Trophoblast cell (in vitro differentiated cells and primary cell): ENCODE measurements around the gene DTNA.
"Not testable (repeated sequence)": the region's sequence is repeated elsewhere in the genome, so short reads cannot be mapped to it uniquely, and the experiment has no call there.

Source experiments
- DNase-seq, 2 donors: peaks; one replicate each; pipeline ENCODE4 v3.0.0-alpha.2; 2016
- H2AFZ ChIP-seq: 2 replicates; pipeline ENCODE4 v1.6.1; 2013; ENCODE audit warnings: low read length, moderate library complexity, mild to moderate bottlenecking; ENCODE audit not compliant: insufficient read depth, poor library complexity
- H2AK5ac ChIP-seq: 2 replicates; pipeline ENCODE4 v1.6.1; 2013; ENCODE audit warnings: mild to moderate bottlenecking, low read length
- H2BK120ac ChIP-seq: 2 replicates; pipeline ENCODE4 v1.6.1; 2013; ENCODE audit warnings: low read length, mild to moderate bottlenecking, moderate library complexity; ENCODE audit not compliant: insufficient read depth, poor library complexity
- H2BK12ac ChIP-seq: 2 replicates; pipeline ENCODE4 v1.6.1; 2013; ENCODE audit warnings: mild to moderate bottlenecking, low read length, moderate library complexity
- H2BK5ac ChIP-seq: 2 replicates; pipeline ENCODE4 v1.6.1; 2013; ENCODE audit warnings: low read length, low read depth, moderate library complexity, mild to moderate bottlenecking; ENCODE audit not compliant: poor library complexity
- H3K14ac ChIP-seq: 2 replicates; pipeline ENCODE4 v1.6.1; 2013; ENCODE audit warnings: mild to moderate bottlenecking, low read length
- H3K18ac ChIP-seq: 2 replicates; pipeline ENCODE4 v1.6.1; 2013; ENCODE audit warnings: mild to moderate bottlenecking, low read length
- H3K23ac ChIP-seq: 2 replicates; pipeline ENCODE4 v1.6.1; 2013; ENCODE audit warnings: low read length
- H3K27ac ChIP-seq: 2 replicates; pipeline ENCODE4 v1.5.1; 2013; ENCODE audit warnings: low read depth, mild to moderate bottlenecking, inconsistent platforms, low read length, moderate library complexity
- H3K27me3 ChIP-seq: 2 replicates; pipeline ENCODE4 v1.6.1; 2013; ENCODE audit warnings: inconsistent platforms, mild to moderate bottlenecking, low read length, moderate library complexity; ENCODE audit not compliant: insufficient read depth
- H3K36me3 ChIP-seq, 2 experiments: 1 replicate in 1 of 2; 2 replicates in 1 of 2; pipeline ENCODE4 v1.6.1; 2013; ENCODE audit warnings: low read length in 2 of 2, mild to moderate bottlenecking in 2 of 2, moderate library complexity in 1 of 2; ENCODE audit not compliant: insufficient read depth in 2 of 2, control insufficient read depth in 1 of 2
- H3K4ac ChIP-seq: 2 replicates; pipeline ENCODE4 v1.6.1; 2013; ENCODE audit warnings: low read depth, mild to moderate bottlenecking, low read length, moderate library complexity
- H3K4me1 ChIP-seq, 2 experiments: 1 replicate in 1 of 2; 2 replicates in 1 of 2; pipeline ENCODE4 v1.6.1; 2013; ENCODE audit warnings: low read length in 2 of 2, mild to moderate bottlenecking in 2 of 2, moderate library complexity in 1 of 2; ENCODE audit not compliant: insufficient read depth in 2 of 2, control insufficient read depth in 1 of 2
- H3K4me2 ChIP-seq: 2 replicates; pipeline ENCODE4 v1.6.1; 2013; ENCODE audit warnings: inconsistent platforms, mild to moderate bottlenecking, low read length, moderate library complexity
- H3K4me3 ChIP-seq: 2 replicates; pipeline ENCODE4 v1.5.1; 2013; ENCODE audit warnings: mild to moderate bottlenecking, low read depth, low read length, inconsistent platforms
- H3K79me1 ChIP-seq: one replicate; pipeline ENCODE4 v1.6.1; 2013; ENCODE audit warnings: low read length
- H3K79me2 ChIP-seq: 2 replicates; pipeline ENCODE4 v1.6.1; 2013; ENCODE audit warnings: low read length, mild to moderate bottlenecking; ENCODE audit not compliant: control insufficient read depth, insufficient read depth, poor library complexity
- H3K9ac ChIP-seq: 2 replicates; pipeline ENCODE4 v1.6.1; 2013; ENCODE audit warnings: mild to moderate bottlenecking, low read length
- H3K9me3 ChIP-seq: 2 replicates; pipeline ENCODE4 v1.6.1; 2013; ENCODE audit warnings: low read depth, mild to moderate bottlenecking, control low read depth, inconsistent platforms, low read length; ENCODE audit not compliant: insufficient read depth
- H4K12ac ChIP-seq: 2 replicates; pipeline ENCODE4 v1.6.1; 2013; ENCODE audit warnings: low read depth, mild to moderate bottlenecking, low read length, moderate library complexity
- H4K8ac ChIP-seq: 2 replicates; pipeline ENCODE4 v1.6.1; 2013; ENCODE audit warnings: low read depth, mild to moderate bottlenecking, low read length, moderate library complexity
- H4K91ac ChIP-seq: one replicate; pipeline ENCODE4 v1.6.1; 2013; ENCODE audit warnings: low read depth, mild to moderate bottlenecking, low read length, moderate library complexity
- WGBS: extraction: QIAGEN DNeasy Blood & Tissue Kit; methylation state at CpG from one replicate; pipeline ENCODE4 v1.1.7; 2013; ENCODE audit warnings: missing lambda C conversion rate; ENCODE audit not compliant: insufficient read length, insufficient coverage; ENCODE audit errors: extremely low coverage; 5-methylcytosine and 5-hydroxymethylcytosine counted together

DTNA gene

DNA sequence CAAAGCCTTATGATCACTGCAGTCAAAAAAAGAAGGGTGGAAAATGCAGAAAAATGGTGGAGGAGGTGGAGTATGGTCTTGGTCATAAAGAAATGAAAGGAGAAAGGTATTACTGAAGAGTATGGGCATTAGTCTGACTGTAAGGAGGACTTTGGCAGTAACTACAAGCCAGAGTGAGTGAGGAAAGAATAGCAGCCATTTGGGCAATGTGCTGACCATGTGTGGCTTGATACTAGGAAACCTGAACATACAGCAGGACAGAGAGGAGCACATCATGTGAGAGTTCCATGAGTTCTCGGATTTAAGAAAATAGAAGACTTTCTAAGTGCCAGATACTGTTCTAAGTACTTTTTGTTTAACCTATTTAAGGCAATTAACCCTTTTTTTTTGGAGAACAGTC, 8.5 kb downstream of the DTNA start:
- no peak overlapping the region for H2BK5ac ChIP-seq
- H4K12ac ChIP-seq = no peak overlapping the region
- H3K4me3 ChIP-seq = no peak overlapping the region
- H3K14ac ChIP-seq = no peak overlapping the region
- no peak overlapping the region for H2BK12ac ChIP-seq
- no peak for DNase-seq
- no peak overlapping the region for H3K18ac ChIP-seq
- no peak overlapping the region for H3K4ac ChIP-seq
- no peak overlapping the region for H2BK120ac ChIP-seq
- H2AK5ac ChIP-seq = no peak overlapping the region
- no peaks in the 10 kb centered on the region for H3K79me1 ChIP-seq
- no CpG with 5 or more reads among the region's 1 CpG for WGBS
- no peak overlapping the region for H2AFZ ChIP-seq
- H3K9me3 ChIP-seq = no peaks in the 10 kb centered on the region
- no peak overlapping the region for H3K27ac ChIP-seq
- no peaks in the 10 kb centered on the region for H3K4me1 ChIP-seq
- H4K8ac ChIP-seq = no peak overlapping the region
- H3K27me3 ChIP-seq = no peaks in the 10 kb centered on the region
- no peak overlapping the region for H3K9ac ChIP-seq
- H3K79me2 ChIP-seq = no peaks in the 10 kb centered on the region
- H3K36me3 ChIP-seq = no peaks in the 10 kb centered on the region
- no peak overlapping the region for H4K91ac ChIP-seq
- H3K23ac ChIP-seq = no peak overlapping the region
- H3K4me2 ChIP-seq = no peak overlapping the region

DNA sequence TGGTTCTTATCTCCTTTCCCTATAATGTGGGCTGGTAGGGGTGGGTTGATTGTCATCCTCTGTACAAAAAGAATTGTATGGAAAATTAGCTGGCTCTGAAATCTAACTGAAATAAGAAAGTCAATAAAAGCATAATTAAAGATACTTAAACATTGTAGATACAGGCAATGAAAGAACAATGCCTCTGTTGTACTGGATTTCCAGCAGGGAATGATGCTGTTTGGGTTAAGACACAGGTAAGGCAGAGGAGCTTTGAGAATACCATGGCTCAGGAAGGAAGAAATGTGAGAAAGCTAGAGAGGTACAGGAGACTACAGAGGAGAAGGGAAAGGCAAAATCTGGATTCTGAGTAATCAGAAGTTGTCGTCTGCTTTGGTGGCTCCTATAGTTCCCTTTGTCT, 10.1 kb downstream of the DTNA start:
- Histone ChIP-seq H3K9me3 (no peaks in the 10 kb centered on the region), H3K23ac (no peak overlapping the region), H2BK12ac (no peak overlapping the region), H3K79me1 (no peaks in the 10 kb centered on the region), H2AFZ (no peak overlapping the region), H3K4me1 (no peaks in the 10 kb centered on the region), H3K27me3 (no peaks in the 10 kb centered on the region), H3K4me3 (no peak overlapping the region), H2BK120ac (no peak overlapping the region), H3K4ac (no peak overlapping the region), H3K18ac (no peak overlapping the region), H2AK5ac (no peak overlapping the region), H2BK5ac (no peak overlapping the region), H3K4me2 (no peak overlapping the region), H3K9ac (no peak overlapping the region), H3K27ac (no peak overlapping the region), H3K79me2 (no peaks in the 10 kb centered on the region), H4K91ac (no peak overlapping the region), H3K36me3 (no peaks in the 10 kb centered on the region), H4K12ac (no peak overlapping the region), H4K8ac (no peak overlapping the region), H3K14ac (no peak overlapping the region)
- WGBS = no CpG with 5 or more reads among the region's 1 CpG
- no peak for DNase-seq

- H3K79me2 ChIP-seq = no peaks in the 10 kb centered on the region
- no peaks in the 10 kb centered on the region for H3K36me3 ChIP-seq
- no peak overlapping the region for H3K23ac ChIP-seq
- no peak overlapping the region for H3K4ac ChIP-seq
- H3K18ac ChIP-seq = no peak overlapping the region
- H3K27me3 ChIP-seq = no peaks in the 10 kb centered on the region
- H2AK5ac ChIP-seq = no peak overlapping the region
- no peaks in the 10 kb centered on the region for H3K79me1 ChIP-seq
- H3K9ac ChIP-seq = no peak overlapping the region
- no peak overlapping the region for H3K4me2 ChIP-seq
- DNase-seq = no peak
- H4K12ac ChIP-seq = no peak overlapping the region
- no peak overlapping the region for H4K91ac ChIP-seq
- no peaks in the 10 kb centered on the region for H3K4me1 ChIP-seq
- no peak overlapping the region for H2BK5ac ChIP-seq
- no peak overlapping the region for H2AFZ ChIP-seq
- no peak overlapping the region for H4K8ac ChIP-seq
- no CpG with 5 or more reads among the region's 3 CpGs for WGBS
- H3K27ac ChIP-seq = no peak overlapping the region
- no peak overlapping the region for H3K4me3 ChIP-seq
- no peak overlapping the region for H3K14ac ChIP-seq
- no peak overlapping the region for H2BK12ac ChIP-seq
- no peak overlapping the region for H2BK120ac ChIP-seq
- H3K9me3 ChIP-seq = no peaks in the 10 kb centered on the region
Measured at GRCh38 chr18:34723143-34723542, 13.0 kb downstream of the DTNA start.

GRCh38 chr18:34725737-34726136, 15.6 kb downstream of the DTNA start:
- H3K4ac ChIP-seq, H3K9ac ChIP-seq, H3K23ac ChIP-seq, H3K27me3 ChIP-seq, H3K36me3 ChIP-seq, H3K18ac ChIP-seq, H4K12ac ChIP-seq, H2BK12ac ChIP-seq, H4K8ac ChIP-seq, H3K79me1 ChIP-seq, H2BK120ac ChIP-seq, H2BK5ac ChIP-seq, H3K9me3 ChIP-seq, H3K14ac ChIP-seq, H2AK5ac ChIP-seq, H3K4me2 ChIP-seq, DNase-seq, H2AFZ ChIP-seq, H3K27ac ChIP-seq, H3K4me3 ChIP-seq, H3K4me1 ChIP-seq, H4K91ac ChIP-seq, H3K79me2 ChIP-seq: not testable (repeated sequence)
- no CpG with 5 or more reads among the region's 6 CpGs for WGBS
